Hepatocyte (in vitro differentiated cells): ENCODE data around the gene CYP4F12. TPM values are rescaled to one million over a fixed set of nuclear protein-coding genes. Genes with fewer than 3 reads are reported as not detected.

Source experiments
- DNase-seq: peaks from one replicate; pipeline ENCODE4 v3.0.0-alpha.2; 2016; ENCODE audit warnings: low spot score
- H2AFZ ChIP-seq: fragments of 200-600 bp; sonication (generic); 2 replicates; pipeline ENCODE4 v1.6.0; 2016; ENCODE audit warnings: antibody characterized with exemption, mild to moderate bottlenecking
- H3K27ac ChIP-seq: fragments of 200-600 bp; sonication (generic); 2 replicates; pipeline ENCODE4 v1.5.1; 2016; ENCODE audit warnings: mild to moderate bottlenecking
- H3K27me3 ChIP-seq: fragments of 200-600 bp; sonication (generic); 2 replicates; pipeline ENCODE4 v1.6.1; 2016
- H3K36me3 ChIP-seq: fragments of 200-600 bp; sonication (generic); replicated peaks from 2 replicates; pipeline ENCODE4 v1.5.1; 2016; ENCODE audit warnings: low read depth; ENCODE audit not compliant: insufficient read depth
- H3K4me1 ChIP-seq: fragments of 200-600 bp; sonication (generic); 2 replicates; pipeline ENCODE4 v1.5.1; 2016; ENCODE audit warnings: mild to moderate bottlenecking, moderate library complexity; ENCODE audit not compliant: insufficient read depth
- H3K4me2 ChIP-seq: fragments of 200-600 bp; sonication (generic); 2 replicates; pipeline ENCODE4 v1.6.0; 2016
- H3K4me3 ChIP-seq: fragments of 200-600 bp; sonication (generic); 2 replicates; pipeline ENCODE4 v1.5.1; 2016; ENCODE audit warnings: mild to moderate bottlenecking
- H3K79me2 ChIP-seq: fragments of 200-600 bp; sonication (generic); 2 replicates; pipeline ENCODE4 v1.6.0; 2017; ENCODE audit warnings: mild to moderate bottlenecking
- H3K9me2 ChIP-seq: fragments of 200-600 bp; sonication (generic); replicated peaks from 2 replicates; pipeline ENCODE4 v1.6.0; 2017; ENCODE audit warnings: mild to moderate bottlenecking; ENCODE audit not compliant: insufficient read depth
- H3K9me3 ChIP-seq: fragments of 200-600 bp; sonication (generic); 2 replicates; pipeline ENCODE4 v1.5.1; 2016; ENCODE audit warnings: low read depth, mild to moderate bottlenecking
- H4K20me1 ChIP-seq: fragments of 200-600 bp; sonication (generic); 2 replicates; pipeline ENCODE4 v1.6.0; 2016; ENCODE audit warnings: mild to moderate bottlenecking; ENCODE audit not compliant: insufficient read depth, poor library complexity, severe bottlenecking
- EZH2 ChIP-seq: fragments of 200-600 bp; sonication (generic); IDR thresholded peaks from 2 replicates; pipeline ENCODE4 v1.6.1; 2016; ENCODE audit warnings: antibody characterized with exemption, mild to moderate bottlenecking, borderline replicate concordance
- EZH2phosphoT487 ChIP-seq: fragments of 200-600 bp; sonication (generic); IDR thresholded peaks from one replicate; pipeline ENCODE4 v1.6.1; 2018; ENCODE audit warnings: antibody characterized with exemption, mild to moderate bottlenecking, low read depth, moderate library complexity; ENCODE audit not compliant: unreplicated experiment, severe bottlenecking
- WGBS: methylation state at CpG from one replicate; pipeline ENCODE4 v1.1.6; 2016; ENCODE audit warnings: low lambda C conversion rate; ENCODE audit errors: missing lambda C conversion rate; 5-methylcytosine and 5-hydroxymethylcytosine counted together
- polyA plus RNA-seq: library from polyadenylated mRNA; unstranded; fragments of >200 nt; fragmentation: Nextera tagmentation; extraction: Ambion mirVana; gene quantifications from 2 replicates; pipeline ENCODE4 v1.2.1, GENCODE V29; 2016
- total RNA-seq: library from RNA; depleted of rRNA; stranded (reverse); fragments of >200 nt; gene quantifications from 2 replicates; pipeline ENCODE4 v1.2.3, GENCODE V29; 2014
- TF ChIP-seq, protein P1 (sequence below): fragments of 200-600 bp; sonication (generic); IDR thresholded peaks from 2 replicates; pipeline ENCODE4 v1.5.1; 2016; ENCODE audit warnings: antibody characterized with exemption, mild to moderate bottlenecking; ENCODE audit not compliant: poor library complexity

The CYP4F12 gene
- total and polyA plus RNA-seq, 2 experiments from 2014 or later, result 3.1 to 3.8 TPM

DNA sequence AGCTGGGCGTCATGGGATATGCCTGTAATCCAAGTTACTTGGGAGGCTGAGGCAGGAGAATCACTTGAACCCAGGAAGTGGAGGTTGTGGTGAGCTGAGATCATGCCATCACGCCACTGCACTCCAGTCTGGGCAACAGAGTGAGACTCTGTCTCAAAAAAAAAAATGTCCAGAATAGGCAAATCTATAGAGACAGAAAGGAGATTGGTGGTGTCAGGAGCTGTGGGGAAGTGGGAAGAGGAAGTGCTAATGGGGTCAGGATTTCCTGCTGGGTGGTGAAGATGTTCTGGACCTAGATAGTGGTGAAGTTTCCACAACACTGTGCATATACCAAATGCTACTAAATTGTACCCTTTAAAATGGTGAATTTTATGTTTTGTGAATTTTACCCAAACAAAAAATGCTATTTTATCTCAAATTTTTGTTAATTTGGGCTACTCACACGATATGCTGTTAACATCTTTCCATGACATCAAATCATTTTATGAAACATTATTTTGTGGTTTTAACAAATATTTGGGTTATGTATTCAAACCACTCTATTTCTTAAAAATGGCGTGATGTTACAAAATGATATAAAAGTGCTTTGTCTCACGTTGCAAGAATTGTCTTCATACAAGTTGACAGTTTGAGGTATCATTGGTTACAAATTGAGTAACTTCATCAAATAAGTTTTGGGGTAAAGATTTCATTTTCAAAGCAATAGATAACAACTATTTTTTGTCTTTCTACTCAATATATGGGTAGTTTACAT lies 39.6 kb upstream of the CYP4F12 start:
- no peaks in the 10 kb centered on the region for H3K27me3 ChIP-seq
- H3K36me3 ChIP-seq, result no peaks in the 10 kb centered on the region
- H3K27ac ChIP-seq, result no peak overlapping the region
- no peaks in the 10 kb centered on the region for H4K20me1 ChIP-seq
- H3K9me3 ChIP-seq, result peaks cover 4% of the 10 kb centered on the region
- H2AFZ ChIP-seq, result no peak overlapping the region
- H3K9me2 ChIP-seq, result no peaks in the 10 kb centered on the region
- H3K79me2 ChIP-seq, result no peaks in the 10 kb centered on the region
- no peaks in the 10 kb centered on the region for H3K4me1 ChIP-seq
- WGBS, result 48% methylated on average over 5 of the region's 5 CpGs
- H3K4me2 ChIP-seq, result no peak overlapping the region
- TF ChIP-seq, protein P1, sequence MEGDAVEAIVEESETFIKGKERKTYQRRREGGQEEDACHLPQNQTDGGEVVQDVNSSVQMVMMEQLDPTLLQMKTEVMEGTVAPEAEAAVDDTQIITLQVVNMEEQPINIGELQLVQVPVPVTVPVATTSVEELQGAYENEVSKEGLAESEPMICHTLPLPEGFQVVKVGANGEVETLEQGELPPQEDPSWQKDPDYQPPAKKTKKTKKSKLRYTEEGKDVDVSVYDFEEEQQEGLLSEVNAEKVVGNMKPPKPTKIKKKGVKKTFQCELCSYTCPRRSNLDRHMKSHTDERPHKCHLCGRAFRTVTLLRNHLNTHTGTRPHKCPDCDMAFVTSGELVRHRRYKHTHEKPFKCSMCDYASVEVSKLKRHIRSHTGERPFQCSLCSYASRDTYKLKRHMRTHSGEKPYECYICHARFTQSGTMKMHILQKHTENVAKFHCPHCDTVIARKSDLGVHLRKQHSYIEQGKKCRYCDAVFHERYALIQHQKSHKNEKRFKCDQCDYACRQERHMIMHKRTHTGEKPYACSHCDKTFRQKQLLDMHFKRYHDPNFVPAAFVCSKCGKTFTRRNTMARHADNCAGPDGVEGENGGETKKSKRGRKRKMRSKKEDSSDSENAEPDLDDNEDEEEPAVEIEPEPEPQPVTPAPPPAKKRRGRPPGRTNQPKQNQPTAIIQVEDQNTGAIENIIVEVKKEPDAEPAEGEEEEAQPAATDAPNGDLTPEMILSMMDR, result no peak
- TF ChIP-seq EZH2phosphoT487 (no peak), EZH2 (no peak)
- DNase-seq, result no peak
- no peak overlapping the region for H3K4me3 ChIP-seq

DNA sequence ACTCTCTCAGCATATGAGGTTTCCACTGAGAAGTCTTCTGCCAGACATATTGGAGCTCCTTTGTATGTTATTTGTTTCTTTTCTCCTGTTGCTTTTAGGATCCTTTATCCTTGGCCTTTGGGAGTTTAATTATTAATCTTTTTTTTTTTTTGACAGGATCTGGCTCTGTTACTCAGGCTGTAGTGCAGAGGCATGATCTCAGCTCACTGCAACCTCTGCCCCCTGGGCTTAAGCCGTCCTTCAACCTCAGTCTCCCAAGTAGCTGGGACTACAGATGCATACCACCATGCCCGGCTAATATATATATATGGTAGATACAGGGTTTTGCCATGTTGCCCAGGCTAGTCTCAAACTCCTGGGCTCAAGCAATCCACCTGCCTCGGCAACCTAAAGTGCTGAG lies 38.8 kb upstream of the CYP4F12 start:
- H3K27ac ChIP-seq, result no peak overlapping the region
- 48% methylated on average over 3 of the region's 3 CpGs for WGBS
- H3K4me2 ChIP-seq, result no peak overlapping the region

DNA sequence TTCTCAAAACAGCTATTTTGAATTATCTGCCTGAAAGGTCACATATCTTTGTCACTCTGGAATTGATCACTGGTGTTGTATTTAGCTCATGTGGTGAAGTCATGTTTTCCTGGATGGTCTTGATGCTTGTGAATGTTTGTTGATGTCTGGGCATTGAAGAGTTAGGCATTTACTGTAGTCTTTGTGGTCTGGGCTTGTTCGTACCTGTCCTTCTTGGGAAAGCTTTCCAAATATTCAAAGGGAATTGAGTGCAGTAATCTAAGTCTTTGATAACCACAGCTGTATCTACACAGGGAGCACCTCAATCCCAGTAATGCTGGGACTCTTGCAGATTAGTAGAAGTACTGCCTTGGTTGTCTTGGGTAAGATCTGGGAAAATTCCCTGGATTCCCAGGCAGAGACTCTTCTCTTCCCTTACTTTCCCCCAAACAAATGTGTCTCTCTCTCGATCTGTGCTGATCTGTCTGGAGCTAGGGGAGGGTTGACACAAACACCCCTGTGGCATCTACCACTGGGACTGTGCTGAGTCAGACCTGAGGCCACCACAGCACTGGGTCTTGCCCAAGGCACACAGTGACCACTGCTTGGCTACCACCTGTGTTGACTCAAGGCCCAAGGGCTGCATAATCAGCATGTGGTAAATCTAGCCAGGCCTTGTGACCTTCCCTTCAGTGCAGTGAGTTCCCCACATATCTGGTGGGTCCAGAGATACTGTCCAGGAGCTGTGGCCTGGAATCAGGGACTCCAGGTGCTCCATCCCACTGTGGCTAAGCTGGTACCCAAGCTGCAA lies 37.7 kb upstream of the CYP4F12 start:
- Histone ChIP-seq H3K9me3 (peaks cover 4% of the 10 kb centered on the region), H3K27me3 (no peaks in the 10 kb centered on the region), H2AFZ (no peak overlapping the region), H4K20me1 (no peaks in the 10 kb centered on the region), H3K4me2 (no peak overlapping the region), H3K36me3 (no peaks in the 10 kb centered on the region), H3K4me1 (no peaks in the 10 kb centered on the region), H3K79me2 (no peaks in the 10 kb centered on the region), H3K4me3 (no peak overlapping the region), H3K27ac (no peak overlapping the region), H3K9me2 (no peaks in the 10 kb centered on the region)
- DNase-seq, result no peak
- TF ChIP-seq EZH2phosphoT487, result no peak
- no peak for TF ChIP-seq EZH2
- TF ChIP-seq, protein P1, result no peak
- WGBS, result 48% methylated on average over 2 of the region's 2 CpGs

More for the DNA sequence above, 38.8 kb upstream of the CYP4F12 start:
- H4K20me1 ChIP-seq, result no peaks in the 10 kb centered on the region
- DNase-seq, result no peak
- no peaks in the 10 kb centered on the region for H3K27me3 ChIP-seq
- H2AFZ ChIP-seq, result no peak overlapping the region
- no peaks in the 10 kb centered on the region for H3K9me2 ChIP-seq
- H3K9me3 ChIP-seq, result peaks cover 4% of the 10 kb centered on the region
- H3K36me3 ChIP-seq, result no peaks in the 10 kb centered on the region
- no peaks in the 10 kb centered on the region for H3K4me1 ChIP-seq
- H3K79me2 ChIP-seq, result no peaks in the 10 kb centered on the region
- no peak overlapping the region for H3K4me3 ChIP-seq
- TF ChIP-seq EZH2 (no peak), EZH2phosphoT487 (no peak)
- TF ChIP-seq, protein P1, result no peak
